ENCODE results near the gene C16orf90.
"Not testable (repeated sequence)": the region's sequence is repeated elsewhere in the genome, so short reads cannot be mapped to it uniquely, and the experiment has no call there.

C16orf90 gene

GRCh38 chr16:3520413-3520812, 25.1 kb upstream of the C16orf90 start:
- no peak overlapping the region for H3K27ac Mint-ChIP-seq
- H3K9me3 Mint-ChIP-seq, result no peaks in the 10 kb centered on the region
- no peak overlapping the region for H3K4me3 Mint-ChIP-seq
- peaks cover 49% of the 10 kb centered on the region for H3K36me3 Mint-ChIP-seq
- ATAC-seq (no peak), DNase-seq (ENCODE audit: low spot score in 2 of 2) (no peak)
- no peaks in the 10 kb centered on the region for H3K4me1 Mint-ChIP-seq

- no peak overlapping the region for H3K4me3 Mint-ChIP-seq
- no peaks in the 10 kb centered on the region for H3K4me1 Mint-ChIP-seq
- peak overlapping the region; percentile 16 for H3K27ac Mint-ChIP-seq
- no peaks in the 10 kb centered on the region for H3K9me3 Mint-ChIP-seq
- DNase-seq (ENCODE audit: low spot score in 2 of 2) (no peak), ATAC-seq (no peak)
- H3K36me3 Mint-ChIP-seq, result peaks cover 49% of the 10 kb centered on the region
These were observed 24.3 kb upstream of the C16orf90 start for GRCh38 chr16:3519581-3519980.

DNA sequence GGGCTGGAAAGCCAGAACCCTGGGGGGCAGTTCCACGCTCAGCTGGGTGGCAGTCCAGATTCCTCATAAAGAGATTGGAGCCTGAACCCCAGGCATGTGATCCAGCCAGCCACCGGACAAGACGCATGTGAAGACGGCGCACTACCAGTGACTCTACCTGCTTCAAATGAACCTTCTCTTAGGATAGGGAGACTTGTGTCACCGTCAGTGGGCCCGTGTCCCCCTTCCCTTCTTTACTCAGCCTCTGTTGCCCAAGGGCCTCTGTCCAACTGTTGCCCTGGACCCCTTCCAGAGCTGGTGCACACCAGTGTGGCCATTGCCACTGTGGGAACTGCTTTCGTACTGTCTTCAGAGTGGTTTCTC, 23.7 kb upstream of the C16orf90 start:
- Mint-ChIP-seq H3K9me3 (no peaks in the 10 kb centered on the region), H3K4me3 (no peak overlapping the region), H3K27ac (peak overlapping the region; percentile 16), H3K36me3 (peaks cover 50% of the 10 kb centered on the region), H3K4me1 (peaks cover 3% of the 10 kb centered on the region)
- ATAC-seq (no peak), DNase-seq (ENCODE audit: low spot score in 2 of 2) (no peak)

DNA sequence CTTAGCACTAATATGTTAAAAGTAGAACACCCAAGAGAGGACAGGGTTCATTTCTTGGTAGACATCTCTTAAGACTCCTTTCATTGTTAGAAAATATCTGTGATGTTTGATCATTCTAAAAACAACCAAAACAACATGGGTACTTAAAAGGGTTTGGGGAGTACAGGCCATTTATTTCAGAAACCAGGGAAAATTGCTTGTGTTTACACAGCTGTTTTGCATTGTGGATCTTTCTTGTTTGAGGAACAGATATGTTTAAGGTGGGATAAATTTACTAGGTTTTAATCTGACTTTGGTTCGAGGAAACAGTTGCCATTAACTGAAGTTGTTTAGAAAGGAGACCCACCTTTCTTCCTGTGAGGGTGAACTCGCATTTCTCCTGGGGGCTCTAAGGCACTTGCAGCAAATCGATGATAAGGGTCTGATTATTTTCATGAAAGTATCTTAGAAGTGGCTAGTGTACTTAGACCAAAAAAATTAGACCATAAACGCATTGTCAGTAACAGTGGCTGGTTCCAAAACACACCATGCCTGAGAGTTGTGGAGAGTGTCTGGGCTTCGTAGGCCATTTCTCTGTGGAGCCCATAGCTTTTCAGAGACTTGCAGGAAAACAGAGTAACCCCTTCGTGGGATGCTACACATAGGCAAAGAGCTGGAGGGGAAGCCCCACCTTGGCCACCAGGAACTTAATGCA, 23.1 kb upstream of the C16orf90 start:
- ATAC-seq (no peak), DNase-seq (ENCODE audit: low spot score in 2 of 2) (no peak)
- no peak overlapping the region for H3K4me3 Mint-ChIP-seq
- H3K36me3 Mint-ChIP-seq, result peaks cover 50% of the 10 kb centered on the region
- no peak overlapping the region for H3K27ac Mint-ChIP-seq
- H3K4me1 Mint-ChIP-seq, result peaks cover 8% of the 10 kb centered on the region
- H3K9me3 Mint-ChIP-seq, result no peaks in the 10 kb centered on the region

- H3K4me3 Mint-ChIP-seq, result no peak overlapping the region
- H3K36me3 Mint-ChIP-seq, result peaks cover 51% of the 10 kb centered on the region
- peaks cover 18% of the 10 kb centered on the region for H3K4me1 Mint-ChIP-seq
- no peak for ATAC-seq
- H3K27ac Mint-ChIP-seq, result no peak overlapping the region
- H3K9me3 Mint-ChIP-seq, result no peaks in the 10 kb centered on the region
- no peak for DNase-seq (ENCODE audit: low spot score in 2 of 2)
These were observed 20.6 kb upstream of the C16orf90 start for GRCh38 chr16:3515897-3516296.

DNA sequence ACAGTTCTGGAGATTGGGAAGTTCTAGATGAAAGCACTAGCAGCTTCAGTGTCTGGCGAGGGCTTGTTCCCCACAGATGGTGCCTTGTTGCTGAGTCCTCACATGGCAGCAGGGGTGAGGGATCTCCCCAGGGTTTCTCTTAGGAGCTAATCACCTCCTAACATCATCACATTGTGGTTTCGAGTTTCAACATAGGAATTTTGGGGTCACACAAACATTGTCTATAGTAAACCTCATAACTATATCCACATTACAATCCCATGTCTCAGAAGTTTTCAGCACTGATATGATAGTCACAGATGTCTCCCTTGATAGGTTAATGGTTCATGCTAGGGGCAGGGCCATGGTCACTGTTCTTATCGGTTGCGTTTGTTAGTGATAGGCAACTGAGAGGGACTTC, 19.3 kb upstream of the C16orf90 start:
- ATAC-seq, result no peak
- no peak for DNase-seq (ENCODE audit: low spot score in 2 of 2)
- Mint-ChIP-seq H3K4me3 (no peak overlapping the region), H3K9me3 (no peaks in the 10 kb centered on the region), H3K36me3 (peaks cover 50% of the 10 kb centered on the region), H3K4me1 (peaks cover 31% of the 10 kb centered on the region), H3K27ac (peak overlapping the region; percentile 89)

DNA sequence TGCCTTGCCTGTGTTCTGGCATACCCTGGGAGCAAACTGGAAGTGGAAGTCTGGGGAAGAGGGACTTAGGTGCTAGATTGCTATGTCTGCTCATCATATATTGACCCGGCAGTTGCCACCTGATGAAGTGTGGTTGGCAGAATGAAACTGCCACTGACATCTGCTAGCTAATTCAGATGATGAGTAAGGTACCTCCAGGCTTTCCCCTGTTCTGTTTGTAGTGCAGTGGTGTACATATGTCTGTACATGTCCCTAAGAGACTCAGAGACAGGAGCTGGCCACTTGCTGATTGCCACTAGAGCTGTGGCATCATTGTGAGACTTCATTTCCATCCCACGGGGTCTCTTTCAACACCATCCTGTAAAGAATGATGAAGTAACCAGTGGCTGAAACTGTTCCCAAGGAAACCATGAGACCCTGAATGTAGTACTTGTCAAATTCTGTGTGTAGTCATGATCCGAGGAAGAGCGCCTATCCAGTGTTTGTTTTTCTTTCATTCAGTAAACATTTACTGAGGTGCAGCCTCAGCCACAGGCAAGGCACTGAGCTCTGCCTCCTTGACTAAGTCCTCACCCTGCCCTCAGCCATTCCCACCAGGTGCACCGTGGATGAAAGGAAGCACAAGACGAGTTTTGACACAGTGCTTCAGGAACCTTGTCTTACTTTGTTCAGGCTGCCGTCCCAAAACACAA, 18.7 kb upstream of the C16orf90 start:
- Mint-ChIP-seq H3K36me3 (peaks cover 49% of the 10 kb centered on the region), H3K9me3 (no peaks in the 10 kb centered on the region), H3K4me3 (peak overlapping the region; percentile 25), H3K27ac (peak overlapping the region; percentile 89), H3K4me1 (peaks cover 37% of the 10 kb centered on the region)
- ATAC-seq (peak; percentile 73), DNase-seq (ENCODE audit: low spot score in 2 of 2) (no peak)

DNA sequence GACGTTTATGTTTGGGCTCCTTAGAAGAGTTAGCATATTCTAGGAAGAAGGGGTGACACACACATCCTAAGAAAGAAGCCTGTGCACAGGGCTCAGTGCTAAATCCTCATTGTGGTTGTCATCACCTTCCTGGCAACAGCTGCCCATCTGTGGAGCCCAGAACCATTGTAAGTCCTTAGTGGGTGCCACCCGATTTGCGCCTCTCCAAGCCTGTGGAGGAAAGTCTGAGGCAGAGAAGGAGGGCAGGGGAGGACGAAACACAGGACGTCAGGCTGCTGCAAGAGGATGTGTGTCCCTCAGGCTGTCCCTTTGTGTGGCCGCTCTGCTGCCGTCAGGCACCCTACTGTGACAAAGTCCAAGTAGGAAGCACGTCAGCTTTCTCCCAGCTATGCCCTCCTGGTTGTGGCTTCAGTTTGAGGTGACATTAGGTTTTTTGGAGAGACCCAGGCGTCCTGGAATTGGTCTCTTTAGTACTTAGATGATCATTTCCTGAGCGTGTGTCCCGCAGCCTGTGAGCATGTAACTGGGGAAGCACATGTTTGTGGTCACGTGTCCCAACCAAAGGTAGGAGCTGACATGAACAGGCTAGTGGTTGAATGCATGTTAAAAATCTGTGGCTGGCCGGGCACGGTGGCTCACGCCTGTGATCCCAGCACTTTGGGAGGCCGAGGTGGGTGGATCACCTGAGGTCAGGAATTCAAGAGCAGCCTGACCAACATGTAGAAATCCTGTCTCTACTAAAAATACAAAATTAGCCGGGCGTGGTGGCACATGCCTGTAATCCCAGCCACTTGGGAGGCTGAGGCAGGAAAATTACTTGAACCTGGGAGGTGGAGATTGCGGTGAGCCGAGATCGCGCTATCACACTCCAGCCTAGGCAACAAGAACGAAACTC, 16.2 kb upstream of the C16orf90 start:
- Mint-ChIP-seq H3K27ac (peak overlapping the region; percentile 77), H3K36me3 (peaks cover 53% of the 10 kb centered on the region), H3K9me3 (no peaks in the 10 kb centered on the region), H3K4me1 (peaks cover 46% of the 10 kb centered on the region), H3K4me3 (peak overlapping the region; percentile 4)
- DNase-seq (ENCODE audit: low spot score in 2 of 2), result no peak
- no peak for ATAC-seq

DNA sequence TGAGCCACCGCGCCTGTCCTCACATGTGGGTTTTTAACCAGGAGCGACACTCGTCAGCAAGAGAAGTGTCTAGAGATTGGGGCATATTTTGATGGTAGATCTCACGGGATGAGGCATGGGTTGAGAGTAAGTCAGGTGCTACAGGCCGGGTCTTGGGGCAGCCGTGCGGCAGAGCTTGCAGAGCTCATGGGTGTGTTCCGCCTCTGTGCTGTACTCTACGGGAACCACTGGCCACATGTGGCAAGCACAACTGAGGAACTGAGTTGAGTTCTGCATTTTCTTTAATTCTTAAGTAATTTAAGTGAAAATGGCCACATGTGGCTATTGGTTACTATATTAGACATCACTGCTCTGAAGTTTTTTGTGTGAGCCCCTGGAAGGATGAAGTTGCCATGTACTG, 15.1 kb upstream of the C16orf90 start:
- H3K4me3 Mint-ChIP-seq, result peak overlapping the region; percentile 4
- no peak for ATAC-seq
- H3K4me1 Mint-ChIP-seq, result peaks cover 53% of the 10 kb centered on the region

DNA sequence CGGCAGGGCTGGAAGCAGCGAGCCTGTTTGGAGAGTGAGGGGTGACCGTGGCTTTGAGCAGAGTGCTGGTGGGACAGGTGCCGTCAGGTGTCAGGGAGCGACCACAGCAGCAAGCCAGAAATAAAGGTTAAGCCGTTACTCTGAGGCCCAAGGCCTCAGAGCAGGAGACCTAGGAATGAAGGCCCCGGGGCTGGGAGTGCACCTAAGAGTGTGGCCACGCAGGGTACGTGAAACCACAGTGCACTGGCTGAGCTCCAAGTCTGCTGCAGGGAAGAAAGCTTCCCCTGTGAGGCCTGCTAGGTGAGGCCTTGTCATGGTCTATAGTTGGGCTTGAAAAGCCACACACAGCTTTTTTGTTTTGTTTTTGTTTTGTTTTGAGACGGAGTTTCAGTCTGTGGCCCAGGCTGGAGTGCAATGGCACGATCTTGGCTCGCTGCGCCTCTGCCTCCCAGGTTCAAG, 14.2 kb upstream of the C16orf90 start:
- Mint-ChIP-seq H3K4me3 (peak overlapping the region; percentile 45), H3K36me3 (peaks cover 44% of the 10 kb centered on the region), H3K4me1 (peaks cover 58% of the 10 kb centered on the region), H3K9me3 (no peaks in the 10 kb centered on the region), H3K27ac (peak overlapping the region; percentile 77)
- ATAC-seq, result peak; percentile 96
- peak; percentile 44 to 80 for DNase-seq (ENCODE audit: low spot score in 2 of 2)

More for the DNA sequence above, 15.1 kb upstream of the C16orf90 start:
- H3K27ac Mint-ChIP-seq, result peak overlapping the region; percentile 77
- no peaks in the 10 kb centered on the region for H3K9me3 Mint-ChIP-seq
- H3K36me3 Mint-ChIP-seq, result peaks cover 44% of the 10 kb centered on the region
- no peak for DNase-seq (ENCODE audit: low spot score in 2 of 2)

GRCh38 chr16:3508736-3509135, 13.4 kb upstream of the C16orf90 start:
- ATAC-seq, result no peak
- H3K4me3 Mint-ChIP-seq, result peak overlapping the region; percentile 45
- peak overlapping the region; percentile 77 for H3K27ac Mint-ChIP-seq

DNA sequence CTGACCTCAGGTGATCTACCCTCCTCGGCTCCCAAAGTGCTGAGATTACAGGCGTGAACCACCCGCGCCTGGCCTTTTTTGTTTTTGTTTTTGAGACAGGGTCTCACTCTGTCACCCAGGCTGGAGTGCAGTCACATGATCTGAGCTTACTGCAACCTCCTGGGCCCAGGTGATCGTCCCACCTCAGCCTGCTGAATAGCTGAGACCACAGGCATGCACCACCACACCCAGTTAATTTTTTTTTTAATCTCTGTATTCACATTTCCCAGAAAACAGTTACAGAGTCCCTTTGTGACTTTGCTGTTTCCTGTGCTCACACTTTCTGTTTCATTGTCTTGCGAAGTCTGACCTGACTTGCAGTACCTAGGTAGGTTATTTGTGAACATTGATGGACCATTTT, 8.2 kb upstream of the C16orf90 start:
- Mint-ChIP-seq H3K4me1 (peaks cover 61% of the 10 kb centered on the region), H3K9me3 (no peaks in the 10 kb centered on the region)
- DNase-seq (ENCODE audit: low spot score in 2 of 2), result peak in 1 of 2 donors; percentile 67

More at GRCh38 chr16:3508736-3509135, 13.4 kb upstream of the C16orf90 start:
- Mint-ChIP-seq H3K4me1 (peaks cover 60% of the 10 kb centered on the region), H3K9me3 (no peaks in the 10 kb centered on the region), H3K36me3 (peaks cover 41% of the 10 kb centered on the region)
- DNase-seq (ENCODE audit: low spot score in 2 of 2), result no peak

DNA sequence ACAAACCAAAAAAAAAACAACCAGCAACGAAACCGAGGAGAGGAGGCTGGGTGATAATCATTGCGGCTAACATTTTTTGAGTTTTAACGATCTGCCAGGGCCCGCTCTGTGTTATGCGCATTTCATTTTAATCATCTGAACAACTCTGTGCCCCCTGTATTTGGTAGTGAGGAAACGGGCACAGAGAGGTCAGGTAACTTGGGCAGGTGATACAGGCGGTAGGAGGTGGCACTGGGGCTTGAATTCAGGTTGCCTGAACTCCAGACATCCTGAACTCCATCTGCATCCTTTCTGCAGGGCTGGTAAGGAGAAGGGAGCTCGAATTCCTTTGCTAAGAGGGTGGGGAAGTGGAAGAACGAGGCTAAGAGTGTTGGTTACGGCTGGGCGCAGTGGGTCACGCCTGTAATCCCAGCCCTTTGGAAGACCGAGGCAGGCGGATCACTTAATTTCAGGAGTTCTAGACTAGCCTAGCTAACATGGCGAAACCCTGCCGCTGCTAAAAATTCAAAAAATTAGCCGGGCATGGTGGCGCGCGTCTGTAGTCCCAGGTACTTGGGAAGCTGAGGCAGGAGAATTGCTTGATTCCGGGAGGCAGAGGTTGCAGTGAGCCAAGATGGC, 6.6 kb upstream of the C16orf90 start:
- ATAC-seq (no peak), DNase-seq (ENCODE audit: low spot score in 2 of 2) (no peak)
- Mint-ChIP-seq H3K4me1 (peaks cover 57% of the 10 kb centered on the region), H3K36me3 (peaks cover 14% of the 10 kb centered on the region), H3K9me3 (no peaks in the 10 kb centered on the region), H3K27ac (peak overlapping the region; percentile 90), H3K4me3 (peak overlapping the region; percentile 93)

More for the DNA sequence above, 8.2 kb upstream of the C16orf90 start:
- H3K27ac Mint-ChIP-seq, result peak overlapping the region; percentile 90
- peak; percentile 56 for ATAC-seq
- H3K4me3 Mint-ChIP-seq, result peak overlapping the region; percentile 93
- H3K36me3 Mint-ChIP-seq, result peaks cover 26% of the 10 kb centered on the region

DNA sequence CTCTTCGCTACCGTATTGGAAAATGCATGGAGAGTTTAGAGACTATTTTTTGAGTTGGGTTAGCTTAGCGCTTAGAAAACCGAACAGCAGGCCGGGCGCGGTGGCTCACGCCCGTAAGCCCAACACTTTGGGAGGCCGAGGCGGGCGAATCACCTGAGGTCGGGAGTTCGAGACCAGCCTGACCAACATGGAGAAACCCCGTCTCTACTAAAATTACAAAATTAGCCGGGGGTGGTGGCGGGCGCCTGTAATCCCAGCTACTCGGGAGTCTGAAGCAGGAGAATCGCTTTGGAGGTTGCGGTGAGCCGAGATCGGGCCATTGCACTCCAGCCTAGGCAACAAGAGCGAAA, 6.1 kb upstream of the C16orf90 start:
- not testable (repeated sequence) for DNase-seq (ENCODE audit: low spot score in 2 of 2); H3K36me3 Mint-ChIP-seq; ATAC-seq; H3K9me3 Mint-ChIP-seq
- Mint-ChIP-seq H3K4me3 (peak overlapping the region; percentile 93), H3K27ac (peak overlapping the region; percentile 90), H3K4me1 (peaks cover 57% of the 10 kb centered on the region)

- Mint-ChIP-seq H3K4me3 (no peak overlapping the region), H3K27ac (no peak overlapping the region)
These were observed 3.7 kb upstream of the C16orf90 start for GRCh38 chr16:3498988-3499387.

More at GRCh38 chr16:3498988-3499387, 3.7 kb upstream of the C16orf90 start:
- Mint-ChIP-seq H3K9me3 (no peaks in the 10 kb centered on the region), H3K36me3 (peaks cover 10% of the 10 kb centered on the region), H3K4me1 (peaks cover 41% of the 10 kb centered on the region)
- DNase-seq (ENCODE audit: low spot score in 2 of 2) (no peak), ATAC-seq (no peak)
